ENCODE results near the gene CFAP46.
"Not testable (repeated sequence)": the region's sequence is repeated elsewhere in the genome, so short reads cannot be mapped to it uniquely, and the experiment has no call there.

CFAP46 gene

DNA sequence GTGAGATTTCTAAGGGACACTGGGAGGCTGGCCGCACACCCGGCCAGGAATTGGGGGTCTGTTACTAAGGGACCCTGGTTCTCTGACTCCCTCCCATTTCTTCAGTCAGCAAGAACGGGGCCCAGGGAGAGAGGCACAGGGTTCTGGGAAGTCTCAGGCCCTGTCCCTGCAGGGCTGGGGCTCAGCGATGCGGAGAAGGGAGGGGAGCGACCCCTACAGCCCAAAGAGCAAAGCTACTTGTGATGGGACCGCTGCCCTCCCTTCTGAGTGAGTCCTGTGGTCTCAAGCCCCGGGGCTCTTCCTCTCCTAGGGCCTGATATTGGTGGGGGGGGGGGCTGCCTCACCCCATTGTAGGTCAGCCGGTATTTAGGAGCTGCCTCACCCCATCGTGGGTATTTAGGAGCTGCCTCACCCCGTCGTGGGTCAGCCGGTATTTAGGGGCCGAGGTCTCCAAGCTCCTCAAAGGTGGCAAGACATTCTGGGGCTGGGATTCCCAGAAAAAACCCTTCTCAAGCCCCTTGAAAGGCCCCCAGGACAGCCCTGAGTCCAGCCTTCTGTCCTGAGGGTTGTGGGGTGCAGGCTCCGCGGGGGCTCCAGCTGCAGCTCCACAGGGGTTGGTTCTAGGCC, 139.6 kb downstream of the CFAP46 start:
- Mint-ChIP-seq H3K36me3 (ENCODE audit: low read depth) (no peaks in the 10 kb centered on the region), H3K9me3 (no peaks in the 10 kb centered on the region), H3K4me1 (ENCODE audit: low read depth) (no peaks in the 10 kb centered on the region), H3K27me3 (no peaks in the 10 kb centered on the region), H3K4me3 (no peak overlapping the region), H3K27ac (no peak overlapping the region)
- no peak for DNase-seq

DNA sequence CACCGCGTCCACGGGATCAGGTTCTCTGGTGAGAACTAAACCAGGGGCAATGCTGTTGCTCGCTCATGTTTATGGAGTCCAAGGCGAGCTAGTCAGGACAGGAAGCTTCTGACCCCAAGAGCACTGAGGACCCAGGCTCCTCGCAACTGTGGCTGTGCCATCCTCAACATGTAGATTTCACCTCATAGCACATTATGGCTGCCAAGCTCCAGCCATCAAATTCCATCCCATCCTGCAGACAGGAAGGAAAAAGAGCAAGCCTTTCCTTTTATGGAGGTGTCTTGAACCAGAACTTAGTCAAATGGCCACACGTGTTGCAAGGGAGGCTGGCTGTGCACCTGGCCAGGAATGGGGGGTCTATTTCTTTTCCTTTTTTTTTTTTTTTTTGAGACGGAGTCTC, 140.3 kb downstream of the CFAP46 start:
- Mint-ChIP-seq H3K4me3 (no peak overlapping the region), H3K27me3 (no peaks in the 10 kb centered on the region), H3K27ac (no peak overlapping the region), H3K9me3 (no peaks in the 10 kb centered on the region), H3K36me3 (ENCODE audit: low read depth) (no peaks in the 10 kb centered on the region), H3K4me1 (ENCODE audit: low read depth) (no peaks in the 10 kb centered on the region)
- no peak for DNase-seq

DNA sequence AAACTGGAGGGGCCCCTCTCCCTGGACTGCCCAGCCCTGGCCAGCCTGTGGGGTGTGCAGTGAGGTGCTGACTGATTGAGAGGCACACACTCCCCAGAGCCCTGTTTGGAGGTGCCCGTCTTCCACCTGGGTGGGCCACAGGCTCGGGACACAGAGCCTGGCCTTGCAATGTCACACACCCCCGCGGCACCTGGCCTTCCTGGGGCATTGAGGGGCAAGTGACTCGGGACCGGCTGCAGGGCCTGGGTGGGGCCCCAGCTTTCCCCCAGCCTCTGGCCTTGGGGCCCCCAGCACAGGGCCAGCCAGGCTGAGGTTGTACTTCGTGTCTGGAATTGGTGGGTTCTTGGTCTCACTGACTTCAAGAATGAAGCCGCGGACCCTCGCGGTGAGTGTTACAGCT, 142.5 kb downstream of the CFAP46 start:
- H3K36me3 Mint-ChIP-seq (ENCODE audit: low read depth): no peaks in the 10 kb centered on the region
- no peak for DNase-seq
- no peaks in the 10 kb centered on the region for H3K27me3 Mint-ChIP-seq
- no peaks in the 10 kb centered on the region for H3K4me1 Mint-ChIP-seq (ENCODE audit: low read depth)
- H3K4me3 Mint-ChIP-seq: no peak overlapping the region
- H3K9me3 Mint-ChIP-seq: no peaks in the 10 kb centered on the region
- H3K27ac Mint-ChIP-seq: no peak overlapping the region

DNA sequence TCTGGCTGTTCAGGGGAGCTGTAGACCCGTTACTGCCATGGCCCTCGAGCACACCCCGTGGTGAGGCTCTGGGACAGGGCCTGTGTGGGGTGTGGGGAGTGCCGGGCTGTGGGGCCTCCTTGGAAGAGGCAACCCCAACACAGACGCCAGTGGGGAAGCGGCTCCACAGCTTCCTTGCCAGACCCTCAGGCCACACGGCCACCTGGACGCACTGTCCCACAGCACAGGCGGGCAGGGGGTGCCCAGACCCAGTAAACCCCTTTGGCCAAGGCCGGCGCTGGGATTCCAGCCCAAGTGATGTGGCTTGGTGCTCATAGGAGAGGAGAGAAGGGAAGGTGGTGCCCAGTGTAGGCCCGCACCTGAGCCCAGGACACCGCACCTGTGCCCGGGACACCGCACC, 143.5 kb downstream of the CFAP46 start:
- Mint-ChIP-seq H3K4me1 (ENCODE audit: low read depth) (no peaks in the 10 kb centered on the region), H3K27ac (no peak overlapping the region), H3K36me3 (ENCODE audit: low read depth) (no peaks in the 10 kb centered on the region), H3K27me3 (no peaks in the 10 kb centered on the region), H3K9me3 (no peaks in the 10 kb centered on the region), H3K4me3 (no peak overlapping the region)
- no peak for DNase-seq

DNA sequence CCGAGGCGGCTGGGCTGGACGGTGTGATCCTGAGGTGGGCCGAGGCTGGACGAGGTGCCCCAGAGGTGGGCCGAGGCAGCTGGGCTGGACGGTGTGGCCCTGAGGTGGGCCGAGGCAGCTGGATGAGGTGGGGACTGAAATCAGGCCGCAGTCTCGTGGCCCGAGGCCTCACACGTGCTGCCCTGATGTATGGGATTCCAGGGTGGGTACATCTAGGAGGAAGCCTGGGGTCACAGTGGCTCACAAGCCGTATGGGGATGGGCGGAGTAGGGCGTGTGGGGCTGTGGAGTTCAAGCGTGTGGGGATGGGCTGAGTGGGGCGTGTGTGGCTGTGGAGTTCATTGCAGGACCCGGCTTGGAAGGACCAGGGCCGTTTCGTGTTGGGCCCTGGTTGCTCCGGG, 144.0 kb downstream of the CFAP46 start:
- H3K4me3 Mint-ChIP-seq: no peak overlapping the region
- DNase-seq: no peak
- no peaks in the 10 kb centered on the region for H3K36me3 Mint-ChIP-seq (ENCODE audit: low read depth)
- H3K9me3 Mint-ChIP-seq: no peaks in the 10 kb centered on the region
- H3K4me1 Mint-ChIP-seq (ENCODE audit: low read depth): no peaks in the 10 kb centered on the region
- no peaks in the 10 kb centered on the region for H3K27me3 Mint-ChIP-seq
- H3K27ac Mint-ChIP-seq: no peak overlapping the region

DNA sequence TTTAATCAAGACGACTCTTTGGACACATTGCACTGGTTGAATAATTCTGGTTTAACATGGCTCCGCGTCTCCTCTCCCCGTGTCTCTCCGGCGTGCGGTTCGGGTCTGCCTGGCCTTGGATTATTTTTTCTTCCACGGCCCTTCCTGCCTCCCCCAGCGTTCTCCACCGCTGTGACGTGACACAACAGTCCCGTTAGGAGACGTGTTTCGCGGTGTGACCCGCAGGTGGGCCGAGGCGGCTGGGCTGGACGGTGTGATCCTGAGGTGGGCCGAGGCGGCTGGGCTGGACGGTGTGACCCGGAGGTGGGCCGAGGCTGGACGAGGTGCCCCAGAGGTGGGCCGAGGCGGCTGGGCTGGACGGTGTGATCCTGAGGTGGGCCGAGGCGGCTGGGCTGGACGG, 144.4 kb downstream of the CFAP46 start:
- H3K4me3 Mint-ChIP-seq; H3K36me3 Mint-ChIP-seq (ENCODE audit: low read depth); H3K4me1 Mint-ChIP-seq (ENCODE audit: low read depth); H3K27me3 Mint-ChIP-seq; H3K27ac Mint-ChIP-seq; DNase-seq; H3K9me3 Mint-ChIP-seq: not testable (repeated sequence)

DNA sequence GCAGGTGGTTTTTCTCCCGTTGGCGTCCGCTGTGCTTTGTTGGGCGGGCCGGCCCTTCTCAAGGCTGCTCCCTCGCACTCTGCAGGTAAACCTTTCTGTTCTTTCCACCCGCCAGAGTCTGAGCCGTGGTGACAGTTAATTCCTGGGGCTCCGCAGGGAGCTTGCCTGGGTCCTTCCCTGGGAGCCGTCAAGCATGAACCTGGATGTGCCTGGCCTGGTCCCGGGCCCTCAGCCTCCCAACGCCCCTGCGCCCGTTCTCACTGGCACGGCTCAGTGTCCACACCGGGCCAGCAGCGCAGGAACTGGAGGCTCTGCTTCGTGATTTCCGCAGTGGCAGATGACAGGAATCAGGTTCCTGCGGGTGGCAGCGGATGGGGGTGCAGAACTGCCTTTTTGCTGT, 145.5 kb downstream of the CFAP46 start:
- Mint-ChIP-seq H3K27me3 (no peaks in the 10 kb centered on the region), H3K36me3 (ENCODE audit: low read depth) (no peaks in the 10 kb centered on the region), H3K27ac (no peak overlapping the region), H3K9me3 (no peaks in the 10 kb centered on the region), H3K4me3 (no peak overlapping the region), H3K4me1 (ENCODE audit: low read depth) (no peaks in the 10 kb centered on the region)
- no peak for DNase-seq

DNA sequence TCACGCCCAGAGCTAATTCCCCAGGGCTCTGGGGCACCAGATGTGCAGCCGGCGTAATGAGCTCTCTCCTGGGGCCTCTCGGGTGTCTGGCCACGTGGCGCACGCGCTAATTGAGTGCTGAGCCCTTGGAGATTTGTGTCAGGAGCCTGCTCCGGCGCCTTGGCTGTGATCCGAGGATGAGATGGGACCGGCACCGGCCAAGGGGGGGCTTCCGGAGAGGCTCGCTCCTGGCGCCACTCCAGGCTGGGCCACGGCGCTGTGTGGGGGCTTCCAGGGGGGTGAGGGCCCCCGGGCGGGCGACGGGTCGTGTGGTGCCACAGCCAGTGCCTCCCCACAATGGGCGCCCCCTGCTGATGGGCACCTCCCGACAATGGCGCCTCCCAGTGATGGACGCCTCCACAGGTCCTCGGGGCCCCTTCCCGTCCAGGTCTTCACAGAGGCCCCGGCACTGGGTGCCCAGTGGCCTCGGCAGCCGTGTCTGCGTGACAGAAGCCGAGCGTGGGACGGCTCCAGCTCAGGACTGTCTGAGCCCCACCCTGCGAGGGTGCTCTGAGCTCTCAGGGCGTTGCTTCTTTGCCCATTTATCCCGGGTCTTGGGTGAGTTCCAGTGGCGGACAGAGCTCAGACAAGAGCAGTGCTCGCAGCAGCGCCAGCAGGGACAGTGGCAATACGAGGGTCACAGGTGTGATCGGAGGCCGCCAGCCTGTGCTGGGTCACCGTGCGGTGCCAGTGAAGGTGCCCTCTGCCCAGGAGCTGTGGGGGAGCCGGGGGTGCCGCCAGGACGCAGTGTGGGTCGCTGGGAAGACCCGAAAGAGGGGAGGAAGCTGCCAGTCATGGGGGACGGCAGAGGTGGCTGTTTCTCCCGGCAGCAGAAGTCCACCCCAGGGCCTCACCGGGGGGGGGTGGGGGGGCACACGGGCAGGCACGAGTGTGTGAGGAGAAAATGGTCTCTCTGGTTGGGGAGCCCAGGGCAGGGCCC, 148.2 kb downstream of the CFAP46 start:
- no peak overlapping the region for H3K4me3 Mint-ChIP-seq
- H3K36me3 Mint-ChIP-seq (ENCODE audit: low read depth): no peaks in the 10 kb centered on the region
- no peak for DNase-seq
- no peaks in the 10 kb centered on the region for H3K4me1 Mint-ChIP-seq (ENCODE audit: low read depth)
- no peaks in the 10 kb centered on the region for H3K9me3 Mint-ChIP-seq
- H3K27me3 Mint-ChIP-seq: peaks cover 11% of the 10 kb centered on the region
- no peak overlapping the region for H3K27ac Mint-ChIP-seq

DNA sequence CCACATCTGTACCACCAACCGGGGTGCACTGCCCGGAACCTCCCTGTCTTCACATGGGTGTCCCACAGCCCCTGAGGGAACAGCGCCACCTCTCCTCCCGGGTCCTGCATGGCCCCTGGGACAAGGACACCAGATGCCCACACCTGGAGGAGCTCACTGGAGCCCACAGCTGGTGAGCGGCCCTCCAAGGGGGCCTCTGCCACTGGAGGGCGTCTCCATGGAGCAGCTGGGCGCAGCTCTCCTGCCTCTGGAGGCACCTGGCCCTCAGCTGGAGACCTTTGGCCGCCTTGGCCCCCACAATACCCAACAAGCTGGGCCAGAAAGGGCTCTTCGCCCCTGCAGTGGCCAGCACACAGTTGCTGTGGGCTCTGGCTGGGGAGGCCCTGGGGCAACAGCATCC, 149.2 kb downstream of the CFAP46 start:
- Mint-ChIP-seq H3K9me3 (no peaks in the 10 kb centered on the region), H3K36me3 (ENCODE audit: low read depth) (no peaks in the 10 kb centered on the region), H3K4me3 (no peak overlapping the region), H3K27me3 (peaks cover 19% of the 10 kb centered on the region), H3K27ac (no peak overlapping the region), H3K4me1 (ENCODE audit: low read depth) (no peaks in the 10 kb centered on the region)
- no peak for DNase-seq

DNA sequence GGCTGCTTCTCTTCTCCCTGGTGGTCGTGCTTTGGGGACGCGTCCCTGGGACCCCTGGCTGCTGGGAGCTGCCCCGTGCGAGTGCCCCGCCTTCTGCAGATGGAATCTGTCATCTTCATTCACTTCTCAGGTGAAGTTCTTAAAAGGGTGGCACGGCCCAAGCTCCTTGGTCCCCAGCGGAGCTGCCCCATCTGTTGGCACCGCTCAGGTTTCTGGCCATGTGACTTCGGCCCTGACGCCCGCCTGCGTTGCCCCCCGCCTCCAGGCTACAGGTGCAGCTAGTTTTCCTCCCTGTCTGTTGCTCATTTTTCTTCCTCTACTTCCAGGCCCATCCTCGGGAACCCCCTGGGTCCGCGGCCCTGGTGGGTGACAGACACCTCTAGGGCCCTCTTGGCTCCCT, 149.6 kb downstream of the CFAP46 start:
- DNase-seq: no peak
- H3K36me3 Mint-ChIP-seq (ENCODE audit: low read depth): no peaks in the 10 kb centered on the region
- no peak overlapping the region for H3K4me3 Mint-ChIP-seq
- H3K27me3 Mint-ChIP-seq: peaks cover 23% of the 10 kb centered on the region
- no peaks in the 10 kb centered on the region for H3K9me3 Mint-ChIP-seq
- H3K4me1 Mint-ChIP-seq (ENCODE audit: low read depth): no peaks in the 10 kb centered on the region
- H3K27ac Mint-ChIP-seq: no peak overlapping the region

DNA sequence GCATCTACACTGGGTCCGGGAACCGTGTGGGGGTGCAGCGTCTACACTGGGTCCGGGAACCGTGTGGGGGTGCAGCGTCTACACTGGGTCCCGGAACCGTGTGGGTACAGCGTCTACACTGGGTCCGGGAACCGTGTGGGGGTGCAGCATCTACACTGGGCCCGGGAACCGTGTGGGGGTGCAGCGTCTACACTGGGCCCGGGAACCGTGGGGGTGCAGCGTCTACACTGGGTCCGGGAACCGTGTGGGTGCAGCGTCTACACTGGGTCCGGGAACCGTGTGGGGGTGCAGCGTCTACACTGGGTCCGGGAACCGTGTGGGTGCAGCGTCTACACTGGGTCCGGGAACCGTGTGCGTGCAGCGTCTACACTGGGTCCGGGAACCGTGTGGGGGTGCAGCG, 150.3 kb downstream of the CFAP46 start:
- not testable (repeated sequence) for H3K9me3 Mint-ChIP-seq; H3K36me3 Mint-ChIP-seq (ENCODE audit: low read depth)
- H3K27me3 Mint-ChIP-seq: peaks cover 24% of the 10 kb centered on the region

DNA sequence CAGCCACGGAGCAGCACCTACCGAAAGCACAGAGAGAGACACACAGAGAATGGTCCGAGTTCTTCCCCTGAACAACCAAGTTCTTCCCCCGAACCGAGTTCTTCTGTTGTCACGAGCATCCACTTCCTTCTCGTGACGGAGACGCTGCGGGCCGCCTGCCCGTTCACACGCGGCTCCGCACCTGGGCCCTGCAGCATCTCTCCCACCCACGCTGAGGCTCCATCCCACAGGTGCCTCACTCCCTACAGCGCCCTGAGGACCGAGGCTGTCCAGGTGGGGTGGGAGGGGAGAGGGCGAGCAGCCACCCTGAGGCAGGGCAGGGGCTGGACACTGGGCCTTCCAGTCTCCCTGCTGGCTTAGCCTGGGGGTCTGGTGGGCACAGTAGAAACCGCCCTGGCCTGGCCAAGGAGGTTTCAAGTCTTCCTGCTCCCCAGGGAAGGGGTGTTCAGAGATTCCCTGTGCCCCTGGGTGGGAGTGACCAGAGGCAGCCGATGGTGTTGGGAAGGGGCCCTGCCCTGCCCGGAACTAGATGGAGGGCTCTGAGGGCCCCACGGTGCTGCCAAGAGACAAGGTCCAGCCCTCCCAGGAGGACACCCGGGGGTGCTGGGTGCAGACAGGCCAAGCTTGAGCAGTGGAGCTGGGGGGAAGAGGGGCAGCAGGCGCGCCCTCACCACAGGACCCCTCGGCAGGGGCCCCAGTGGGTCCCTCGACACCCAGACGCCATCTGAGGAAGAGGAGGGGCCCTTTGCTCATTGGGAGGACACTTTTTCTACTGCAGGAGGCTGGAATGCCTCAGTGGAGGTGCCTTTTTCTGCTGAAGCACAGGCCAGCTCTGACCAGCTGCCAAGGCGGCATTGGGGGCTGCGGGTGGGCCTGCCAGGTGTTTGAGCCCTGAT, 151.2 kb downstream of the CFAP46 start:
- DNase-seq: no peak
- Mint-ChIP-seq H3K4me3 (no peak overlapping the region), H3K9me3 (no peaks in the 10 kb centered on the region), H3K27me3 (peaks cover 26% of the 10 kb centered on the region), H3K4me1 (ENCODE audit: low read depth) (no peaks in the 10 kb centered on the region), H3K36me3 (ENCODE audit: low read depth) (no peaks in the 10 kb centered on the region), H3K27ac (no peak overlapping the region)

More for the DNA sequence above, 150.3 kb downstream of the CFAP46 start:
- H3K4me3 Mint-ChIP-seq; DNase-seq; H3K27ac Mint-ChIP-seq; H3K4me1 Mint-ChIP-seq (ENCODE audit: low read depth): not testable (repeated sequence)

DNA sequence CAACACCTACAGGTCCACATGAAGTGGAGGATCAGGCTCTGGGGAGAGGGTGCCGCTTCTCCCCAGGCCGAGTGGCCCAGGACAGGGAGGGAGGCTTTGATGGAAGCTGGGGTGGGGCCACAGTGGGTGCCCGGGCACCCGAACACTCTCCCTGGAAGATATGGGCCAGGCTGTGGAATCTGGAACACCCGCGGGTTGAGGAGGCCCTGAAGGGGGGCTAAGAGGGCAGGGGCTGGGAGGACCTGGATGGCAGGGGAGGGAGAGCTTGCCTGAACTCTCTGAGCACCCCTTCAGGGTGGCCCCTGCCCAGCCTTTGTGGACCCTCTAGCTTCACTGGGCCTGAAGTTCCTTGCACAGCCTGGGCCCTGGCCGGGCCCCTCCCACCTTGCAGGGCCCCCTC, 151.9 kb downstream of the CFAP46 start:
- Mint-ChIP-seq H3K4me1 (ENCODE audit: low read depth) (no peaks in the 10 kb centered on the region), H3K4me3 (no peak overlapping the region), H3K9me3 (no peaks in the 10 kb centered on the region), H3K27ac (no peak overlapping the region), H3K27me3 (peaks cover 27% of the 10 kb centered on the region), H3K36me3 (ENCODE audit: low read depth) (no peaks in the 10 kb centered on the region)
- no peak for DNase-seq

DNA sequence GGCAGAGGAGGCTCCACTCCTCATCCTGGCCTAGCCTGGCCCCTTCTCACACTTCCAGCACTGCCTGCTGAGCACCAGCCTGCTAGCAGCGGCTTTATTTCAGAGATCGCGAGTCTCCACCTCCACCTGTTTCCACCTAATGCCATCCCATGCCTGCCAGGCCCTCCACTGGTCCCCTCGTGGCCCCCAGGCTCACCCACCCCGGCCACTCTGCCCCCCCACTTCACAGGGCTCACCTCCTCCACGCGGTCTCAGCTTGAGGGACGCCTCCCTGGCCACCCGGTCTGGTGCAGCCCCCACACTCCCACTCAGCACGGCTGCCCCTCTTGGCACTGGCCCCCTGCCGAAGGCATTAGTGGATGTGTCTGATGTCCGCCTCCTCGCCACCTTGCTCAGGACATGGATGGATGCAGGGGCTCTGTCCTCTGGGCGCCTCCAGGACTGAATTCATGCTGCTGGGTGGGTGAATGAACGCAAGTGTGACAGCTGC, 152.7 kb downstream of the CFAP46 start:
- Mint-ChIP-seq H3K4me1 (ENCODE audit: low read depth) (no peaks in the 10 kb centered on the region), H3K27ac (no peak overlapping the region), H3K4me3 (no peak overlapping the region), H3K9me3 (no peaks in the 10 kb centered on the region), H3K36me3 (ENCODE audit: low read depth) (no peaks in the 10 kb centered on the region), H3K27me3 (peaks cover 33% of the 10 kb centered on the region)
- DNase-seq: no peak

Measured in activated T-cell treated with anti-CD3 and anti-CD28 coated beads, Interleukin-2, amount 50 U/mL, for 24 hours (primary cell).